KMS-11 (cell line): ENCODE results near the gene TNFSF8.

Experiments
- H2AFZ ChIP-seq: fragments of 200-600 bp; sonication (generic); 2 replicates; pipeline ENCODE4 v1.6.1; 2016; ENCODE audit warnings: antibody characterized with exemption, mixed run types, low read depth
- H3K27ac ChIP-seq: fragments of 200-600 bp; sonication (generic); 2 replicates; pipeline ENCODE4 v1.6.1; 2016; ENCODE audit warnings: mild to moderate bottlenecking, mixed run types
- H3K27me3 ChIP-seq: fragments of 200-600 bp; sonication (generic); 2 replicates; pipeline ENCODE4 v1.6.1; 2017; ENCODE audit warnings: mild to moderate bottlenecking, low read depth, mixed run types, moderate library complexity; ENCODE audit not compliant: insufficient read depth
- H3K36me3 ChIP-seq: fragments of 200-600 bp; sonication (generic); 2 replicates; pipeline ENCODE4 v1.6.1; 2017; ENCODE audit warnings: mild to moderate bottlenecking, mixed run types; ENCODE audit not compliant: insufficient read depth
- H3K4me1 ChIP-seq: fragments of 200-600 bp; sonication (generic); 2 replicates; pipeline ENCODE4 v1.6.1; 2016; ENCODE audit warnings: mild to moderate bottlenecking, low read depth, mixed run types; ENCODE audit not compliant: poor library complexity, severe bottlenecking
- H3K4me2 ChIP-seq: fragments of 200-600 bp; sonication (generic); 2 replicates; pipeline ENCODE4 v1.7.0; 2016; ENCODE audit warnings: mild to moderate bottlenecking, mixed run types
- H3K4me3 ChIP-seq: fragments of 200-600 bp; sonication (generic); IDR thresholded peaks from 2 replicates; pipeline ENCODE4 v1.6.1; 2017; ENCODE audit warnings: low read depth, low read length, mixed read lengths; ENCODE audit not compliant: insufficient read depth
- H3K79me2 ChIP-seq: fragments of 200-600 bp; sonication (generic); 2 replicates; pipeline ENCODE4 v1.6.1; 2016; ENCODE audit warnings: low read depth, mixed run types; ENCODE audit not compliant: insufficient read depth
- H3K9ac ChIP-seq: fragments of 200-600 bp; sonication (generic); 2 replicates; pipeline ENCODE4 v1.6.1; 2016; ENCODE audit warnings: mild to moderate bottlenecking, mixed run types
- H4K20me1 ChIP-seq: fragments of 200-600 bp; sonication (generic); 2 replicates; pipeline ENCODE4 v1.6.1; 2016; ENCODE audit warnings: mild to moderate bottlenecking, mixed run types; ENCODE audit not compliant: insufficient read depth
- CTCF ChIP-seq: fragments of 200-600 bp; sonication (generic); conservative IDR thresholded peaks from 2 replicates; pipeline ENCODE4 v1.6.1; 2017; ENCODE audit warnings: low read depth, mild to moderate bottlenecking, antibody characterized with exemption, low read length, moderate library complexity, mixed read lengths

Gene TNFSF8

GRCh38 chr9:114916481-114916880 is 13.9 kb downstream of the TNFSF8 start:
- no peaks in the 10 kb centered on the region for H3K4me1 ChIP-seq
- H4K20me1 ChIP-seq, result no peaks in the 10 kb centered on the region
- no peak overlapping the region for H2AFZ ChIP-seq
- H3K27ac ChIP-seq, result no peak overlapping the region
- H3K9ac ChIP-seq, result no peak overlapping the region
- no peaks in the 10 kb centered on the region for H3K36me3 ChIP-seq
- H3K4me3 ChIP-seq, result no peak overlapping the region
- H3K79me2 ChIP-seq, result no peaks in the 10 kb centered on the region
- no peak overlapping the region for H3K4me2 ChIP-seq
- TF ChIP-seq CTCF, result no peak
- H3K27me3 ChIP-seq, result no peaks in the 10 kb centered on the region

- no peak overlapping the region for H2AFZ ChIP-seq
- H3K9ac ChIP-seq, result no peak overlapping the region
- no peak overlapping the region for H3K4me3 ChIP-seq
- H3K4me1 ChIP-seq, result peaks cover 10% of the 10 kb centered on the region
- no peaks in the 10 kb centered on the region for H4K20me1 ChIP-seq
- no peak overlapping the region for H3K27ac ChIP-seq
- no peaks in the 10 kb centered on the region for H3K36me3 ChIP-seq
- no peak for TF ChIP-seq CTCF
- H3K79me2 ChIP-seq, result no peaks in the 10 kb centered on the region
- H3K4me2 ChIP-seq, result no peak overlapping the region
- no peaks in the 10 kb centered on the region for H3K27me3 ChIP-seq
These were observed 16.3 kb downstream of the TNFSF8 start for GRCh38 chr9:114914139-114914538.

DNA sequence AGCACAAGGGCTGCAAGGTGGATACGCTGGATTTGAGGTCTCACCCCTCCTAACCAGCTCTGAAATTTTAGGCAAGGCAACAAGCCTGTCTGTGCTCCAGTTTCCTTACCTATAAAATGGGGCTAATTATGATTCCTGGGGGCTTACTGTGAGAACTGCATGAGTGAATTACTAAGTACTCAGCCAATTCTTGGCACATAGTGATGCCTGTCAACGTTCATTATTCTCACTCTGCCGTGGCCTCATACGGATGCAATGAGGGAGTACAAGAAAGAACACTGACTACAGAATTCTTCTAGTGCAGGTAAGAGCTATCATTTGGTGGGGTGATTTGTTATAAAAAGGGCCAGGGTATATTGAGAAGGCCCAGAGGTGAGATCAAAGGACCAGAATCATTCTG is 16.7 kb downstream of the TNFSF8 start:
- H3K27me3 ChIP-seq, result no peaks in the 10 kb centered on the region
- H3K27ac ChIP-seq, result no peak overlapping the region
- no peaks in the 10 kb centered on the region for H3K36me3 ChIP-seq

DNA sequence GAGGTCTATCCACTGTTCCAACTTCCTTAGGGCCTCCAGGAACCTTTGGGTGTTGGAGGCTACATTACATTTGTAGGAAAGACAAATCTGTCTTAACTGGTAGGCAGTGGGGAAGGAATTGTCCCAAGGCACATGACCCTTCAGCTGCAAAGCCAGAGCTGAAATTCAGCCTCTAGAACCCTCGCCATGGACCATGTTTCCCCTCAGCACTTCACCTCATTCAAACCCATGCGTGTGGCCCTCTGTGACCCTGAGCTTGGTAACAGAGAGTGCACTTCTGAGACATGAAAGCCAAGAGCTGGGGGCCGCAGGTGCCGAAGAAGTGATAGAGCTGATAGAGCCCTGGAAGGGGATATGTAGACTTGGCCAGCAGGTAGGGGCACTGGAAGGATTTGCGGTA is 17.2 kb downstream of the TNFSF8 start:
- H3K27me3 ChIP-seq, result no peaks in the 10 kb centered on the region
- H3K9ac ChIP-seq, result no peak overlapping the region
- no peak overlapping the region for H3K4me3 ChIP-seq
- no peak overlapping the region for H3K4me2 ChIP-seq
- no peaks in the 10 kb centered on the region for H4K20me1 ChIP-seq
- no peak for TF ChIP-seq CTCF
- H3K36me3 ChIP-seq, result no peaks in the 10 kb centered on the region
- H3K27ac ChIP-seq, result no peak overlapping the region
- no peak overlapping the region for H2AFZ ChIP-seq
- peaks cover 10% of the 10 kb centered on the region for H3K4me1 ChIP-seq
- H3K79me2 ChIP-seq, result no peaks in the 10 kb centered on the region

More for the DNA sequence above, 16.7 kb downstream of the TNFSF8 start:
- Histone ChIP-seq H3K4me2 (no peak overlapping the region), H2AFZ (no peak overlapping the region), H4K20me1 (no peaks in the 10 kb centered on the region), H3K79me2 (no peaks in the 10 kb centered on the region), H3K9ac (no peak overlapping the region), H3K4me1 (peaks cover 10% of the 10 kb centered on the region), H3K4me3 (no peak overlapping the region)
- TF ChIP-seq CTCF, result no peak
